Liver (tissue), 3 donors: ENCODE measurements around the gene PIK3CA.

ENCODE experiments used
- ATF3 ChIP-seq: IDR thresholded peaks from 2 replicates; pipeline ENCODE4 v1.6.1; 2016; ENCODE audit warnings: antibody characterized with exemption
- CTCF ChIP-seq: fragments of 150-350 bp; IDR thresholded peaks from 2 replicates; pipeline ENCODE4 v1.5.1; 2017; ENCODE audit warnings: improper control_type of control experiment, low read depth, low read length; ENCODE audit not compliant: missing input control
- EGR1 ChIP-seq, 2 donors: IDR thresholded peaks; 2 replicates each; pipeline ENCODE4 v1.6.1; 2016 to 2018; ENCODE audit warnings: antibody characterized with exemption in 2 of 2, low read depth in 2 of 2
- GABPA ChIP-seq, 2 donors: IDR thresholded peaks in 1 of 2; conservative IDR thresholded peaks in 1 of 2; 2 replicates each; pipeline ENCODE4 v1.6.1; 2016; ENCODE audit warnings: antibody characterized with exemption in 2 of 2, mild to moderate bottlenecking in 1 of 2, moderate library complexity in 1 of 2
- HNF4A ChIP-seq, 2 donors: conservative IDR thresholded peaks; 2 replicates each; pipeline ENCODE4 v1.6.1; 2016; ENCODE audit warnings: antibody characterized with exemption in 2 of 2, mild to moderate bottlenecking in 2 of 2
- HNF4G ChIP-seq: IDR thresholded peaks from 2 replicates; pipeline ENCODE4 v1.6.1; 2016; ENCODE audit warnings: antibody characterized with exemption
- MAX ChIP-seq: IDR thresholded peaks from 2 replicates; pipeline ENCODE4 v1.6.1; 2016; ENCODE audit warnings: antibody characterized with exemption
- REST ChIP-seq: IDR thresholded peaks from 2 replicates; pipeline ENCODE4 v1.6.1; 2016; ENCODE audit warnings: antibody characterized with exemption, mild to moderate bottlenecking
- TAF1 ChIP-seq: conservative IDR thresholded peaks from 2 replicates; pipeline ENCODE4 v1.6.1; 2016; ENCODE audit warnings: antibody characterized with exemption, mild to moderate bottlenecking
- YY1 ChIP-seq: IDR thresholded peaks from 2 replicates; pipeline ENCODE4 v1.6.1; 2016; ENCODE audit warnings: antibody characterized with exemption, mild to moderate bottlenecking
- ZBTB33 ChIP-seq: IDR thresholded peaks from 2 replicates; pipeline ENCODE4 v1.6.1; 2016; ENCODE audit warnings: antibody characterized with exemption
- donor health status: healthy.
- donor health status: healthy.

- TF ChIP-seq REST (no peak), CTCF (no peak), MAX (no peak), YY1 (no peak), ATF3 (no peak), EGR1 (IDR thresholded peaks at IDR 0.05; ENCODE audit: low read depth in 2 of 2) (no peak), TAF1 (no peak), HNF4G (no peak), HNF4A (conservative IDR thresholded peaks at IDR 0.05) (no peak), ZBTB33 (no peak), GABPA (IDR thresholded peaks at IDR 0.05 in 1 of 2, conservative IDR thresholded peaks at IDR 0.05 in 1 of 2) (no peak)
Observed at GRCh38 chr3:179288845-179289244, 140.7 kb downstream of the PIK3CA start.
